Calu3 (cell line): ENCODE data around the gene CDH2. TPM values are rescaled to one million over a fixed set of nuclear protein-coding genes. Genes with fewer than 3 reads are reported as not detected.
A peak's percentile ranks its signal among the peaks of the same experiment; 100 is the strongest.

ENCODE experiments used
- BruUV-seq: library from RNA; stranded (reverse); fragments of 400-500 nt; replicated peaks from 2 replicates; lab custom pipeline; 2021; lab: Mats Ljungman, UMichigan
- CTCF ChIA-PET: fragments of 300-600 bp; sonication (Branson Sonifier 250); formaldehyde crosslinking; loops from one replicate; lab custom pipeline; 2022; ENCODE audit warnings: antibody characterized with exemption; lab: Charles Lee
- DNase-seq: peaks from one replicate; pipeline ENCODE4 v3.0.0; 2022
- H3K27ac Mint-ChIP-seq: one replicate; pipeline ENCODE4 v1.8.0; 2022; ENCODE audit warnings: mixed read lengths; ENCODE audit not compliant: unreplicated experiment
- H3K27me3 Mint-ChIP-seq: one replicate; pipeline ENCODE4 v1.8.0; 2022; ENCODE audit warnings: mixed read lengths; ENCODE audit not compliant: unreplicated experiment
- H3K36me3 Mint-ChIP-seq: one replicate; pipeline ENCODE4 v1.8.0; 2022; ENCODE audit warnings: mild to moderate bottlenecking, moderate library complexity, mixed read lengths; ENCODE audit not compliant: insufficient read depth, unreplicated experiment
- H3K4me1 Mint-ChIP-seq: one replicate; pipeline ENCODE4 v1.8.0; 2022; ENCODE audit warnings: mild to moderate bottlenecking, low read depth, mixed read lengths; ENCODE audit not compliant: unreplicated experiment
- H3K4me3 Mint-ChIP-seq: one replicate; pipeline ENCODE4 v1.8.0; 2022; ENCODE audit warnings: mild to moderate bottlenecking, low read depth, moderate library complexity, mixed read lengths; ENCODE audit not compliant: unreplicated experiment
- H3K9me3 Mint-ChIP-seq: one replicate; pipeline ENCODE4 v1.8.0; 2022; ENCODE audit warnings: low read depth, mixed read lengths; ENCODE audit not compliant: unreplicated experiment
- intact Hi-C: fragments of 100-400 bp; cut with micrococcal nuclease; formaldehyde crosslinking; loops from one replicate; pipeline ENCODE4 v1.10.0; 2022; ENCODE audit not compliant: unreplicated experiment
- total RNA-seq: library from RNA; stranded (reverse); gene quantifications from 2 replicates; pipeline ENCODE4 v1.2.3, GENCODE V29; 2022
- TF ChIP-seq, protein P1 (sequence below): fragments of 200-600 bp; IDR thresholded peaks from one replicate; pipeline ENCODE4 v1.8.0; 2022; ENCODE audit warnings: antibody characterized with exemption; ENCODE audit not compliant: unreplicated experiment

CDH2 gene
- total RNA-seq, 1 experiment from 2014 or later = 2.3 TPM

GRCh38 chr18:28123401-28124030 is 53.4 kb downstream of the CDH2 start:
- DNase-seq = no peak
- intact Hi-C loops = no loop called here
- BruUV-seq = no TSS peak

DNA sequence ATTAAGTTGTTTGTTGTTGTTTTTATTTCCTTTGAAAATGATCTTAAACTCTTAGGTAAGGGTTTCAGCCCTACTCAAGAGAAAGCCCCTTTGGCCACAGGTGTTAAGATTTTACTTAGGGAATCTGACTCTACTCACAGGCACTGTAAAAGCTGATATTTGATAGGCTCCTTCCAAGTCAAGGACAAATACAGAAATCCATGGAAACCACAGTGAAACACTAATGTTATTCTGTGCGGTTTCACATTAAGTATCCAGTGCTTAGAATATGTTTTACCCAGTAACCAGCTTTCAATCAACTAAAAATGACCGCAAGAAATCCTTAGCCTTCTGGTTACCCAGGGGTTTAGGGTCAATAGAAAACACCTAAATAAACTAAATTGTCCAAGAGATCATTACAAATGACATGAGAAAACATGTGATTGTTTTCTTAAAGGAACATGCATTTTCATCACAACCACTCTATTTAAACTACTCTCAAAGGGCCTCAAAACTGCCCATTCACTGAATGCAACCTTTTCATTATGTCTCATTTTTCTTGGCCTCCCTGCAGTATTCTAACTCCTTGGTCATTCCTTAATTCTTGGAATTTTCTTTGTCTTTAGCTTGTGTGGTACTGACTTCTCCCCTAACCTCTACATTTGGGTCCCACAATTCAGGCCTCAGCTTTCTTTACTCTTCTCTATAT is 56.0 kb downstream of the CDH2 start:
- Mint-ChIP-seq H3K27me3 (no peaks in the 10 kb centered on the region), H3K4me1 (peaks cover 5% of the 10 kb centered on the region), H3K27ac (no peak overlapping the region), H3K4me3 (no peak overlapping the region), H3K36me3 (no peaks in the 10 kb centered on the region), H3K9me3 (no peaks in the 10 kb centered on the region)
- intact Hi-C loops = no loop called here
- TF ChIP-seq, protein P1, sequence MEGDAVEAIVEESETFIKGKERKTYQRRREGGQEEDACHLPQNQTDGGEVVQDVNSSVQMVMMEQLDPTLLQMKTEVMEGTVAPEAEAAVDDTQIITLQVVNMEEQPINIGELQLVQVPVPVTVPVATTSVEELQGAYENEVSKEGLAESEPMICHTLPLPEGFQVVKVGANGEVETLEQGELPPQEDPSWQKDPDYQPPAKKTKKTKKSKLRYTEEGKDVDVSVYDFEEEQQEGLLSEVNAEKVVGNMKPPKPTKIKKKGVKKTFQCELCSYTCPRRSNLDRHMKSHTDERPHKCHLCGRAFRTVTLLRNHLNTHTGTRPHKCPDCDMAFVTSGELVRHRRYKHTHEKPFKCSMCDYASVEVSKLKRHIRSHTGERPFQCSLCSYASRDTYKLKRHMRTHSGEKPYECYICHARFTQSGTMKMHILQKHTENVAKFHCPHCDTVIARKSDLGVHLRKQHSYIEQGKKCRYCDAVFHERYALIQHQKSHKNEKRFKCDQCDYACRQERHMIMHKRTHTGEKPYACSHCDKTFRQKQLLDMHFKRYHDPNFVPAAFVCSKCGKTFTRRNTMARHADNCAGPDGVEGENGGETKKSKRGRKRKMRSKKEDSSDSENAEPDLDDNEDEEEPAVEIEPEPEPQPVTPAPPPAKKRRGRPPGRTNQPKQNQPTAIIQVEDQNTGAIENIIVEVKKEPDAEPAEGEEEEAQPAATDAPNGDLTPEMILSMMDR = no peak
- BruUV-seq = no TSS peak
- CTCF ChIA-PET = no interaction called here
- no peak for DNase-seq

More at GRCh38 chr18:28123401-28124030, 53.4 kb downstream of the CDH2 start:
- H3K4me1 Mint-ChIP-seq = peaks cover 20% of the 10 kb centered on the region
- H3K27me3 Mint-ChIP-seq = no peaks in the 10 kb centered on the region
- CTCF ChIA-PET = no interaction called here
- TF ChIP-seq, protein P1 = no peak
- H3K9me3 Mint-ChIP-seq = no peaks in the 10 kb centered on the region
- H3K27ac Mint-ChIP-seq = no peak overlapping the region
- no peaks in the 10 kb centered on the region for H3K36me3 Mint-ChIP-seq
- H3K4me3 Mint-ChIP-seq = no peak overlapping the region

DNA sequence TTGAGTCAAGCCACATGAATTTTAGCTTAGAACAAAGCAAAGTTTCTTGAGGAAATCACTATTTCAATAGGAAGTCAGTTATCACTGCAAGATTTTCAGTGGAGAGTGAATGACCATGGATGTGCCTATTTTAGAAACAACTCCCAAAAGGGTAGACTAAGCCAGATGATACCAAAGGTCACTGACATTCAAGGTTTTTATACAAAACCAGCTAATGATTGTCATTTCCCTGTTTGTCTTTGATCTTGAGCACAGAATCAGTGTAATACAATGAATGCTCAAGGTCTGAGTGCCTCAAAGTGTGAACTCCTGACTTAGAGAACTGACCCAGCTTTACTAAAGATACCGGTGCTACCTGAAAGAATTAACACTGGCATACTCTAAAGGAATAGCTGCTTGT is 60.5 kb downstream of the CDH2 start:
- H3K27me3 Mint-ChIP-seq = no peaks in the 10 kb centered on the region
- H3K4me1 Mint-ChIP-seq = peaks cover 50% of the 10 kb centered on the region
- TF ChIP-seq, protein P1 = no peak
- BruUV-seq = no TSS peak
- H3K4me3 Mint-ChIP-seq = no peak overlapping the region
- no peaks in the 10 kb centered on the region for H3K36me3 Mint-ChIP-seq
- no peak overlapping the region for H3K27ac Mint-ChIP-seq
- intact Hi-C loops = no loop called here
- CTCF ChIA-PET = no interaction called here
- no peaks in the 10 kb centered on the region for H3K9me3 Mint-ChIP-seq
- no peak for DNase-seq

- H3K9me3 Mint-ChIP-seq = no peaks in the 10 kb centered on the region
Measured at GRCh38 chr18:28115149-28115550, 61.8 kb downstream of the CDH2 start.

More at GRCh38 chr18:28115149-28115550, 61.8 kb downstream of the CDH2 start:
- intact Hi-C loops = no loop called here
- CTCF ChIA-PET = interaction anchor here (0.6 kb wide), 2 partner anchors 195 to 644 kb away, joined by 3 to 4 read pairs; no protein-coding TSS in a partner anchor
- no TSS peak for BruUV-seq
- no peaks in the 10 kb centered on the region for H3K36me3 Mint-ChIP-seq
- TF ChIP-seq, protein P1 = no peak
- H3K4me3 Mint-ChIP-seq = no peak overlapping the region
- peaks cover 50% of the 10 kb centered on the region for H3K4me1 Mint-ChIP-seq
- peak overlapping the region; percentile 27 for H3K27ac Mint-ChIP-seq
- no peaks in the 10 kb centered on the region for H3K27me3 Mint-ChIP-seq
- peak; percentile 19 for DNase-seq
